HG02981 (cell line): Measurements from ENCODE around the gene SPO11.

Source experiments
- ATAC-seq: cut with Tn5 transposase; IDR thresholded peaks from one replicate; pipeline ENCODE4 v1.9.1; 2021; ENCODE audit warnings: mild to moderate bottlenecking, moderate library complexity; ENCODE audit not compliant: unreplicated experiment

The SPO11 gene

DNA sequence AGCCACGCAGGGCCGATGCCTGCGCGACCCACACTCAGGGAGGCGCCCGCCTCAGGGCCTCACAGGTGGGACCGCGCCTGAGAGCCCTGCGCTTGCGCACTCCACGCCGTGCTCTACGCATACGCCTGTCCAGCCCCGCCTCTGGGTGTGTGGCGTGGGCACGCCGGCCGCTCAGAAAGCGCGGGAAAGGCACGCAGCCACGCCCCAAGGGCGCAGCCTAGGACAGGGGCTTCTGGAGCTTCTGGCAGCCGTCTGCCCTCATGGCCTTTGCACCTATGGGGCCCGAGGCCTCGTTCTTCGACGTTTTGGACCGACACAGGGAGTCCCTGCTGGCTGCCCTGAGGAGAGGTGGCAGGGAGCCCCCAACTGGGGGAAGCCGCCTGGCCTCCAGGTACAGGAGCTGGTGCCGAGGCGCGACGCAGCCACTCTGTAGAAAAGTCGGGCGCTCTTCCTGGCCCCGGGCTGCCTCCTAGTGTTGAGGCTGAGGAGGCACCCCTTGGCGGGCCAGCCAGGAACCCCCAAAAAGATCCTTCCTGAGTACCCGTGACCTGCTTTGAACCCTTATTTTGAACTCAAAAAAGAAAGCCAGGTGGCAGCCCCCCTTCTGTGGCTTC lies at the start of gene SPO11:
Gene SPO11, plus strand, starts transcription at position 196 of the 614 bp plus-strand sequence. Its CDS starts 65 bp downstream, at position 261.
- ATAC-seq, result no peak

GRCh38 chr20:57280221-57280620 lies 49.4 kb upstream of the SPO11 start:
- ATAC-seq, result no peak

GRCh38 chr20:57281900-57282299 lies 47.7 kb upstream of the SPO11 start:
- no peak for ATAC-seq

DNA sequence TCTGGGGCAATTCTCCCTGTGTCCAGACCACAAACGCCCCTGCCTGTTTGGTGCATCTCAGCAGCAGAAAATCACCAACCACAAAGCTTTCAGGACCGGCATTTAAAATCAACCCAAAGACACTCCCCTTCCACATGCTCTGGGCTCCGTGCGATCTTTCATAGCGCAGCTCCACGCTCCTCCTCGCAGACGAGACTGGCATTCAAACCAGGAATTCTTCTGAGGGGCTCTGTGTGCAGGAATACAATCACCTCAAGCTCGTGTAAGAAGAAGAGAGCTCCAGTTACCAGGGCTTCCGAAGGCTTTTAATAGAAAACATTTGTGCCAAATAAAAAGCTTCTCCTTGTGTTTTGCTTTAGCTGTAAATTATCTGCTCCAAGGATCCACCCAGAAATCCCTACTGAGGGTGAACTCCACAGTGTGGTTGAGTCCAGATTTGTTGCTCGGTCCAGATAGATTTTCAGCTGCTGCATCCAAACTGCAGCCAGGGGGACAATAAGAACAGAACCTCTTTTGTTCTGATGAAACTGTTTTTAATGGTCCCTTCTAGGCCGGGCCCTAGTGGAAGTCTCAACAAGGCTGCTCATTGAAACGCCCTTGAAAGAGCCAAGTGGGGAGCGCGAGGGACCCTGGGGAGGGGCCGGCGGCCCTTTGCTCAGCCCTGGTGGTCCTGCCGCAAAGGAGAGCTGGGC lies 46.8 kb upstream of the SPO11 start:
- no peak for ATAC-seq

DNA sequence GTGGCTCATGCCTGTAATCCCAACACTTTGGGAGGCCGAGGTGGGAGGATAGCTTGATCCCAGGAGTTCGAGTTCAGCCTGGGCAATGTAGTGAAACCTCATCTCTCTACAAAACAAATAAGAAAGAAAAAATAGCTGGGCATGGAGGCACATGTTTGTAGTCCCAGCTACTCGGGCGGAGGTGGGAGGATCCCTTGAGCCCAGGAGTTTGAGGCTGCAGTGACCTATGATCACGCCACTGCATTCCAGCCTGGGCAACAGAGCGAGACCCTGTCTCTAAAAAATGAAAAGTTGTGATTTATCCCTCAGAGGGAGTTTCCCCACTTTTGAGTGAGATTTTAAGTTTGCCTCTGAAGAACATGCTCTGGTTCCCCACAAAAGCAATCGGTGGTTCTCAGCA lies 45.7 kb upstream of the SPO11 start:
- no peak for ATAC-seq

GRCh38 chr20:57287007-57287880 lies 42.4 kb upstream of the SPO11 start:
- no peak for ATAC-seq

DNA sequence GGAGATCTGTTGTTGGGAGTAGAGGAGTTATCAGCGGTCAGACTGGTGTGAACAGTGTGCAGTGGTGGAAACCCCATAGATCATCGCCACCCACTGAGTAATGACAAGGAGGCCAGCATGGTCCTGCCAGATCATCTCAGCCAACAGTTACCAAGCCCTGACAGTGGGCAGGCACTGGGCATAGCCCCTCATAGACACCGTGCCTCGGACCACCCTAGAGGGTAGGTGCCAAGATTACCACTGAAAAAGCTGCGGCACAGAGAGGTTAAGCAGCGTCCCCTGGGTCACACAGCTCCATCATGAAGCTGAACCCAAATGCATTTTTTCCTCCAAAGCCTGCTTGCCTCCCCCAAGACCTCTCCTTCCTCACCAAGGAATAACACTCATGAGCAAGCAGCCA lies 41.7 kb upstream of the SPO11 start:
- no peak for ATAC-seq

DNA sequence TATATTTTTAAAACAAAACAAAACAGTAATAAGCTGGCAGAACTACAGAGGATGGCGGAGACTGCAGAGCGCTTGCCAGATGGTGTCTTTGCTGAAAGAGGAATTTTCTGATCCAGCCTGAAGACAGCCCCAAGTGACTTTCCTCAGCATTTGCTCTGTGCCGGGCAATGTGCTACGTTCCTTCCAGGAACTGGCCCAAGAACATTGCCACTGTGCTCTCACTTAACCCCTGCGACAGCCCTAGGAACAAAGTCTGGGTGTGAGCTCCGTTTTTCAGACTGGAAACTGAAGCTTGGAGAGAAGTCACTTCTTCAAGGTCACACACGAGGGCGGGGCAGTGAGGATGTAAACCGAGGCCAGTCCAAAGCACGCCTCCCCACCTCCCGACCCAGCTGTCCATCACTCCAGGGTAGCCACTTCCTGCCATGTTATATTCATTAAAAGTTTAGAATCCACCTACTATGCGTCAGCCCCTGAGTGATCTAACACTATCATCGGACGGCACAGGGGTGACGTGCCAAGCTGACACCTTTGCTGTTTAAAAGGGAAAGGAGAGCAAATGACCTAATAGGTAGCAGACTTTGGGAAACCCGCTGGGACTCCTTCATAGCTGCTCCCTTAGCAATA lies 40.8 kb upstream of the SPO11 start:
- ATAC-seq, result no peak

GRCh38 chr20:57289391-57290177 lies 40.0 kb upstream of the SPO11 start:
- no peak for ATAC-seq

GRCh38 chr20:57290178-57290484 lies 39.5 kb upstream of the SPO11 start:
- ATAC-seq, result no peak

GRCh38 chr20:57291003-57291402 lies 38.6 kb upstream of the SPO11 start:
- ATAC-seq, result no peak

- ATAC-seq, result no peak
Measured at GRCh38 chr20:57291694-57292093, 37.9 kb upstream of the SPO11 start.

DNA sequence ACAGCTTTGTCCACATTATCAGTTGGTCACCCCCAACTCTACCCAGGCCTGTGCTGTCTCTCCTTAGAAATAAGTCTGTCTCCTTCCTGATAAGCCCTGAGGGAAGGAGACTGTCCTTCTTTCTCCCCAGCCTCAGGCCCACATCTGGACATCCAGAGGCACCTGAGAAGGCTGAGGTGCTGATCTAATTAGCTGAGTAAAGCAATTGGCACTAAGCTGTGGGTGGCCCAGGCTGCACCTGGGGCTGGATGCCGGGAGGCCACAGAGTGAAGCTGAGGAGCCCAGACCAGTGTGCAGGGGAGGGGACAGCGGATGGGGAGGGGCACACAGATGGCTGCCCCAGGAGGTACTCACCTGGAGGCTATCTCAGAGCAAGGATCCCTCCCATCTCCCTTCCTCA lies 37.0 kb upstream of the SPO11 start:
- no peak for ATAC-seq

- no peak for ATAC-seq
Measured at GRCh38 chr20:57293995-57294394, 35.6 kb upstream of the SPO11 start.

GRCh38 chr20:57294550-57294949 lies 35.1 kb upstream of the SPO11 start:
- ATAC-seq, result no peak

DNA sequence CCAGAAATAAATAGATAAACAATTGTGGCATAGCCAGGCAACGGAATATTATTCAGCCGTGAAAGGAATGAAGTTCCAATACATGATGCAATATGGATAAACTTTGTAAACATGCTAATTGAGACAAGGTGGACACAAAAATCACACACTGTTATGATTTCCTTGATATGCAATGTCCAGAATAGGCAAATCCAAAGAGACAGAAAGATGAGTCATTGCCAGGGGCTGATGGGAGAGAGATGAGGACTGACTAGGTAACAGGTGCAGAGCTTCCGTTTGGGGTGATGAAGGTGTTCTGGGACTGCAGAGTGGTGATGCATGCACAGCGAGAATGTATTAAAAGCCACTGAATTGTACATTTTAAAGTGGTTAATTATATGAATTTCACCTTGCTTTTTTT lies 31.1 kb upstream of the SPO11 start:
- ATAC-seq, result no peak

- ATAC-seq, result no peak
Measured at GRCh38 chr20:57301026-57301425, 28.6 kb upstream of the SPO11 start.

DNA sequence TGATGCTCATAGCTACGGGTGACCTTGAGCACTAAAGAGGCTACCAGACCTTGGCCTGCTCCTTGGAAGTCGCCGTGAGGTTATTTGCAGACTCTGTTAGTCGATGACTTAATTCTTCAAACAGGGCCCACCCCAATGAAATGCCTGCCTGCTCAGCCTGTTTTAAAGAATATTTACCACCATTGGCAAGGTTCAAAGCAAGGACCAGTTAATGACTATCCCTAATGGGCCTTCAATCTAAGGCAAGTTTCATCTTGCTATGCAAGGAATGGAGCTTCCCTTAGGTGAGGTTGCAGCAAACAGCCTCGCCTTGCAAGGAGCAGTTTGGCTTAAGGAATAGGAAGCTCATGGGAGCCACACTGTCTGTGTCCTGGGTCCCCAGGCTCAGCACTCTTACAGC lies 22.9 kb upstream of the SPO11 start:
- ATAC-seq, result no peak

DNA sequence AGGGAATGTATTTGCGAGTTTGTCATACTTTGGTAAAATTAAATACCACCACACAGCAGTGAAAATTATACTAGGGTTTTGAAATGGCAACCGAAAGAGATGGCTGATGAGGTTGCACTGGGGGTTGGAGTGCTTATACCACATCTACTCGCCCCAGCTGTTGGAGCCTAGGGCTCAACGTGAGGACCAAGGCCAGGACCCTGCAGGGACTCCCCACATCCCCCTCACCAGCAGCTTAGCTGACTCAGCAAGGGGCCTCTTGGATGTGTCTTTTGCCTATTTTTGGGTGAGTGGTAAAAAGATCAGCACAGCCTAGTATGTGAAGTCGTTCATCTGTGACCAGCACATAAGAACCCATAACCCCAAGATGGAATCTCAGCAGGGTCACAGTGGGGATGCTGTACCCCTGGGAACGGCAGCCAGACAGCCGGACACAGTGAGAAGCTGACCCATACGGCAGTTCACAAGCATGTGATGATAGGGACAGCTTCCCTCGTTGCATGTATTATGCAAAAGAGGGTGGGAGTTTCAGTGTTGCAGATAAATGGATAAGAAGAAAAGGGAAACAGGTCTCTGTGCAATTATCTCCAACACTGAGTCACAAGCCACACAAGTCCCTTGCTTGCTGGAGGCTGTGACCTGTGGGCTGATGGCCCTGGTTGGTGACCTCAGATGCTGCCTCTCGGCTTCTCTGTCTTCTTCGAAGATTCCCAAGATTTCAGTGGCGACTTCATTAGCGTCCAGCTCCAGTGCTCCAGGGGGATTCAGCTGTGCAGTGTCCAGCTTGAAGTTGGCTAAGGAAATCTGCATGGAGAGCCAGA lies 20.9 kb upstream of the SPO11 start:
- no peak for ATAC-seq

DNA sequence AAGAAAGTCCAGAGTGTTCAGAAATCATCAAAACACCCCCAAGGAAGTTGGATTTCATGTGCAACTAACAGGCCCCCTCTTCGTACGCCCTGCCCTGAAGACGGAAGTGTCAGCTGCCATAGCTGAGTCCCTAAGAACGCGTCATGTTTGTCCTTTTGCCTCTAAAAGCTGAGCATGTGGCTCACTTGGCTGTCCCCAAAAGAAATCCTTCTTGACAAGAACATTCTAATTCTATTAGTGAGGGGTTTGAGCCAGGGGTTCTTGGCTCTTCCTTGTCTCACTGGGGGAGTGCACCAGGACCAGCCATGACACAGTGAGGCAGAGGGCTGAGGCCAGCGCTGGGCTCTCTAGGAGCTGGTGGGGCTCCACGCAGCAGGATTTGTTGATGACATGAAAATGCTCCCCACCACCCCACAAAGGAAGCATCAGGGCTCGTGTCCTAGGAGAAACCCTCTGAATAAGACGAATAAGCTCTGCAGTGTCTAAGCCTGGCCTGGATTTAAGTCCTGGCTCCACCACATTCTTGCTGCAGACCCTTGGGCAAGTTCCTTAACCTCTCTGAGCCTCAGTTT lies 20.0 kb upstream of the SPO11 start:
- no peak for ATAC-seq
